Activated B cell treated with CpG ODN at 0.5 μM for 24 hours (primary cell): ENCODE results near the gene FOLR2. TPM values are rescaled to one million over a fixed set of nuclear protein-coding genes. Genes with fewer than 3 reads are reported as not detected.

Source experiments
- ATAC-seq: fragments of 200-7000 bp; cut with Tn5 transposase; one replicate; pipeline ENCODE4 v1.10.0; 2021; ENCODE audit warnings: low read depth, mild to moderate bottlenecking, moderate library complexity
- CTCF ChIA-PET: fragments of 350-600 bp; sonication (Branson Sonifier 250); formaldehyde crosslinking; loops from one replicate; lab custom pipeline; 2021; ENCODE audit warnings: antibody characterized with exemption; lab: Charles Lee
- POLR2A ChIA-PET: fragments of 350-600 bp; sonication (Branson Sonifier 250); formaldehyde crosslinking; loops from one replicate; lab custom pipeline; 2021; ENCODE audit warnings: antibody characterized with exemption; lab: Charles Lee
- DNase-seq: peaks from one replicate; pipeline ENCODE4 v3.0.0; 2022
- H3K27ac Mint-ChIP-seq: one replicate; pipeline ENCODE4 v1.8.0; 2020; ENCODE audit warnings: mixed read lengths
- H3K27me3 Mint-ChIP-seq: one replicate; pipeline ENCODE4 v1.8.0; 2021; ENCODE audit warnings: mixed read lengths
- H3K36me3 Mint-ChIP-seq: one replicate; pipeline ENCODE4 v1.8.0; 2021; ENCODE audit warnings: low read depth, mixed read lengths
- H3K4me1 Mint-ChIP-seq: one replicate; pipeline ENCODE4 v1.8.0; 2021; ENCODE audit warnings: mixed read lengths
- H3K4me3 Mint-ChIP-seq: one replicate; pipeline ENCODE4 v1.8.0; 2020; ENCODE audit warnings: mild to moderate bottlenecking, mixed read lengths
- H3K9me3 Mint-ChIP-seq: one replicate; pipeline ENCODE4 v1.8.0; 2020; ENCODE audit warnings: mixed read lengths
- intact Hi-C: fragments of 100-400 bp; cut with micrococcal nuclease; formaldehyde crosslinking; loops from one replicate; pipeline ENCODE4 v1.15.1; 2024
- total RNA-seq: library from RNA; stranded (reverse); gene quantifications from 2 replicates; pipeline ENCODE4 v1.2.3, GENCODE V29; 2022
- TF ChIP-seq, protein P1 (sequence below): fragments of 200-600 bp; IDR thresholded peaks from one replicate; pipeline ENCODE4 v1.8.0; 2022; ENCODE audit warnings: antibody characterized with exemption, mild to moderate bottlenecking

FOLR2 gene
- total RNA-seq, 1 donor from 2014 or later = 0.67 TPM

DNA sequence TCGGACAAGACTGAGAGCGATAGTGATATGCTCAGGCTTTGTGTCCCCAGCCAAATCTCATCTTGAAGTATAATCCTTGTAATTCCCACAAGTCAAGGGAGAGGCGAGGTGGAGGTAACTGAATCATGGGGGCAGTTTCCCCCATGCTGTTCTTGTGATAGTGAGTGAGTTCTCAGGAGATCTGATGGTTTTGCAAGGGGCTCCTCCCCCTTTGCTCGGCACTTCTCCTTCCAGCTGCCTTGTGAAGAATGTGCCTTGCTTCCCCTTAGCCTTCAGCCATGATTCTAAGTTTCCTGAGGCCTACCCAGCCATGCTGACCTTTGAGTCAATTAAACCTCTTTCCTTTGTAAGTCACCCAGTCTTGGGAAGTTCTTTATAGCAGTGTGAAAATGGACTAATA lies 7.5 kb upstream of the FOLR2 start:
- CTCF ChIA-PET = no interaction called here
- ATAC-seq = no peak
- no peak for DNase-seq
- no peak overlapping the region for H3K27ac Mint-ChIP-seq
- TF ChIP-seq, protein P1, sequence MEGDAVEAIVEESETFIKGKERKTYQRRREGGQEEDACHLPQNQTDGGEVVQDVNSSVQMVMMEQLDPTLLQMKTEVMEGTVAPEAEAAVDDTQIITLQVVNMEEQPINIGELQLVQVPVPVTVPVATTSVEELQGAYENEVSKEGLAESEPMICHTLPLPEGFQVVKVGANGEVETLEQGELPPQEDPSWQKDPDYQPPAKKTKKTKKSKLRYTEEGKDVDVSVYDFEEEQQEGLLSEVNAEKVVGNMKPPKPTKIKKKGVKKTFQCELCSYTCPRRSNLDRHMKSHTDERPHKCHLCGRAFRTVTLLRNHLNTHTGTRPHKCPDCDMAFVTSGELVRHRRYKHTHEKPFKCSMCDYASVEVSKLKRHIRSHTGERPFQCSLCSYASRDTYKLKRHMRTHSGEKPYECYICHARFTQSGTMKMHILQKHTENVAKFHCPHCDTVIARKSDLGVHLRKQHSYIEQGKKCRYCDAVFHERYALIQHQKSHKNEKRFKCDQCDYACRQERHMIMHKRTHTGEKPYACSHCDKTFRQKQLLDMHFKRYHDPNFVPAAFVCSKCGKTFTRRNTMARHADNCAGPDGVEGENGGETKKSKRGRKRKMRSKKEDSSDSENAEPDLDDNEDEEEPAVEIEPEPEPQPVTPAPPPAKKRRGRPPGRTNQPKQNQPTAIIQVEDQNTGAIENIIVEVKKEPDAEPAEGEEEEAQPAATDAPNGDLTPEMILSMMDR = no peak
- peaks cover 6% of the 10 kb centered on the region for H3K4me1 Mint-ChIP-seq
- H3K36me3 Mint-ChIP-seq = peaks cover 3% of the 10 kb centered on the region
- intact Hi-C loops = no loop called here
- peaks cover 17% of the 10 kb centered on the region for H3K9me3 Mint-ChIP-seq
- POLR2A ChIA-PET = no interaction called here
- no peak overlapping the region for H3K4me3 Mint-ChIP-seq
- H3K27me3 Mint-ChIP-seq = peaks cover 6% of the 10 kb centered on the region

DNA sequence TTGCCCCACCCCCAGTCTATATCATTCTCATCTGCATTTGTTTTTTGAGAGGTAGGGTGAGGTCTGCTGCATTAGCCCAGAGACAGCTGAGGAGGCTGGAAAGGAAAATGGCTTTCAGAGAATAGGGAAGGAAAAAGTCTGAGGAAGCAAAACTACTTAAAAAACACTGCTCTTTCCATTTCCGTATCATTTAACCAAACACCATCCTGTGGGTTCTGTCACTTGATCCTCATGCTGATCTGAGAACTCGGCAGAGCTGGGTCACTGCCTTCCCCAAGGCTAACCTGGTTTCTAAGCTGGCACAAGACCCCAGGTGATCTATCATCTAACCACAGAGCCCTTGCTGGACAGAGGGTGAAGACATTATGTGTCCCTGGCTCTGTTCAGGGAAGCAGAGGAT lies 1.2 kb downstream of the FOLR2 start:
- DNase-seq = no peak
- no peak overlapping the region for H3K4me3 Mint-ChIP-seq
- intact Hi-C loops = no loop called here

DNA sequence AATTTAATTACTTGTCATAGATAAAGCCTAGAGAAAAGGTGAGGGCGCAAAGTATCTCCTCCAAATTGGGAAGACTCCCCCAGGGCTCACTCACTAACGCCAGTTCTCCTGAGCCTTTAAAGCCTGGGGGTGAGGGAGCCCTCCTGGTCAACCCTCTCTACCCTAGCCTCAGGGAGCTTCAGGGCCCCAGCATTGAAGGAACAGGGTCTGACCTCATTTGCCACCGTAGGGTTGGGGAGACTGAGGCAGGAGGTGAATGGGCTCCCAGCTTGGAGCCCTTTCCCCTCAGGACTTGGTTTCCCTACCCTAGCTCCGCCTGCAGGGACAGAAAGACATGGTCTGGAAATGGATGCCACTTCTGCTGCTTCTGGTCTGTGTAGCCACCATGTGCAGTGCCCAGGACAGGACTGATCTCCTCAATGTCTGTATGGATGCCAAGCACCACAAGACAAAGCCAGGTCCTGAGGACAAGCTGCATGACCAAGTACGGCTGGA lies 1.7 kb downstream of the FOLR2 start:
- CTCF ChIA-PET = no interaction called here
- TF ChIP-seq, protein P1 = no peak
- no peak for DNase-seq
- Mint-ChIP-seq H3K27ac (no peak overlapping the region), H3K9me3 (no peaks in the 10 kb centered on the region), H3K4me3 (no peak overlapping the region), H3K36me3 (no peaks in the 10 kb centered on the region), H3K27me3 (no peaks in the 10 kb centered on the region), H3K4me1 (peaks cover 51% of the 10 kb centered on the region)
- ATAC-seq = no peak
- POLR2A ChIA-PET = no interaction called here
- intact Hi-C loops = no loop called here

More for the DNA sequence above, 1.2 kb downstream of the FOLR2 start:
- TF ChIP-seq, protein P1 = no peak
- Mint-ChIP-seq H3K27me3 (no peaks in the 10 kb centered on the region), H3K4me1 (peaks cover 49% of the 10 kb centered on the region), H3K9me3 (no peaks in the 10 kb centered on the region), H3K36me3 (no peaks in the 10 kb centered on the region), H3K27ac (no peak overlapping the region)
- ATAC-seq = no peak
- CTCF ChIA-PET = no interaction called here
- POLR2A ChIA-PET = no interaction called here

DNA sequence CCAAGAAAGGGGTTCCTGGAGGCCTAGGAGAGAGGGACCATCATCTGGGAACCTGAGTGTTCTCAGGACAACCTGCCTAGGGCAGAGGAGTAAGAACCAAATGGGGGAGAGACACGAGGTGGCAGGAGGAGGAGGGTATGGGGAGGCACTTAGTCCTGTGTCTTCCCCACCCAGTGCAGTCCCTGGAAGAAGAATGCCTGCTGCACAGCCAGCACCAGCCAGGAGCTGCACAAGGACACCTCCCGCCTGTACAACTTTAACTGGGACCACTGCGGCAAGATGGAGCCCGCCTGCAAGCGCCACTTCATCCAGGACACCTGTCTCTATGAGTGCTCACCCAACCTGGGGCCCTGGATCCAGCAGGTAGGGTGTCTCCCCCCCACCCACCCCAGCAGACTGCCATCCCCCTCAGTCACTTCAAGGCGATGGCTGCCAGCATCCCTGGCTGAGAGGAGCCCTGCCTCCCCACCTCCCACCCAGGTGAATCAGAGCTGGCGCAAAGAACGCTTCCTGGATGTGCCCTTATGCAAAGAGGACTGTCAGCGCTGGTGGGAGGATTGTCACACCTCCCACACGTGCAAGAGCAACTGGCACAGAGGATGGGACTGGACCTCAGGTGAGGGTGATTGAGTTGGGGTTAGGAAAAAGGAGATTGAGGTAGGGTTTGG lies 4.2 kb downstream of the FOLR2 start:
- ATAC-seq = no peak
- peak overlapping the region; percentile 93 for H3K27ac Mint-ChIP-seq
- POLR2A ChIA-PET = interaction anchor here (4.9 kb wide), 1 partner anchor 108 kb away, joined by 28 read pairs; the partner anchor contains the start of gene ANAPC15
- intact Hi-C loops = loop anchor here (5.0 to 10.0 kb wide), 4 partner anchors 179 to 1164 kb away; partner anchors contain the start of gene ATG16L2
- CTCF ChIA-PET = interaction anchor here (1.0 to 1.2 kb wide), 3 partner anchors 15 to 210 kb away, joined by 3 to 4 read pairs (median 4); no protein-coding TSS in a partner anchor
- TF ChIP-seq, protein P1 = no peak
- H3K4me1 Mint-ChIP-seq = peaks cover 59% of the 10 kb centered on the region
- DNase-seq = no peak
- no peaks in the 10 kb centered on the region for H3K9me3 Mint-ChIP-seq
- no peaks in the 10 kb centered on the region for H3K27me3 Mint-ChIP-seq
- peaks cover 5% of the 10 kb centered on the region for H3K36me3 Mint-ChIP-seq
- H3K4me3 Mint-ChIP-seq = peak overlapping the region; percentile 87

DNA sequence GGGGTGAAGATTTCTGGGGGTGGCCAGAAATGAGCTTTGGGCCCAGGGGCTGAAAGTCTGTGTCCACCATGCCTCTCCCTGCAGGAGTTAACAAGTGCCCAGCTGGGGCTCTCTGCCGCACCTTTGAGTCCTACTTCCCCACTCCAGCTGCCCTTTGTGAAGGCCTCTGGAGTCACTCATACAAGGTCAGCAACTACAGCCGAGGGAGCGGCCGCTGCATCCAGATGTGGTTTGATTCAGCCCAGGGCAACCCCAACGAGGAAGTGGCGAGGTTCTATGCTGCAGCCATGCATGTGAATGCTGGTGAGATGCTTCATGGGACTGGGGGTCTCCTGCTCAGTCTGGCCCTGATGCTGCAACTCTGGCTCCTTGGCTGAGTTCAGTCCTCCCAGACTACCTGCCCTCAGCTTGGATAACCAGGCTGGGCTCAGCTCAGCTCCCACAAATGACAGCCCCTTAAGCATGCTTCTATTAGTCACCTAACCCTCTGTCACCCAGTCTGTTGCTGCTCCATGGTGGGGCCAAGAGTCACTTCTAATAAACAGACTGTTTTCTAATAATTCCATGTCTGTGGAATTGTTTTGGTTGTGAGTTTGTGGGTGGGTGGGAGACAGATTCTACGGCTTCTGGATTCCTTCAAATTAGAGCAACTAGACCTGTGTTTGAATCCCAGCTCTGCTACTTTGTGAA lies 4.9 kb downstream of the FOLR2 start:
- Mint-ChIP-seq H3K4me1 (peaks cover 58% of the 10 kb centered on the region), H3K36me3 (peaks cover 5% of the 10 kb centered on the region), H3K27ac (peak overlapping the region; percentile 93), H3K27me3 (no peaks in the 10 kb centered on the region), H3K4me3 (peak overlapping the region; percentile 87), H3K9me3 (no peaks in the 10 kb centered on the region)
- ATAC-seq (no peak), DNase-seq (no peak)
- TF ChIP-seq, protein P1 = no peak
- ChIA-PET CTCF (interaction anchor here (0.6 to 1.2 kb wide), 4 partner anchors 14 to 209 kb away, joined by 3 to 4 read pairs (median 4); no protein-coding TSS in a partner anchor), POLR2A (interaction anchor here (4.9 kb wide), 1 partner anchor 109 kb away, joined by 28 read pairs; the partner anchor contains the start of gene ANAPC15)
- intact Hi-C loops = loop anchor here (2.0 to 10.0 kb wide), 6 partner anchors 119 to 1163 kb away; partner anchors contain the start of genes ATG16L2 and LAMTOR1
